HEK293 (cell line): ENCODE measurements around the gene ANKRD44.

Source experiments
- CTCF ChIA-PET: fragments of 350-600 bp; formaldehyde crosslinking; extraction: SDS; loops from one replicate; lab custom pipeline; 2021; ENCODE audit warnings: antibody characterized with exemption; lab: Yijun Ruan, JAX
- POLR2A ChIA-PET: fragments of 300-600 bp; formaldehyde crosslinking; extraction: SDS; loops from one replicate; lab custom pipeline; 2020; ENCODE audit warnings: antibody characterized with exemption, inconsistent platforms; lab: Yijun Ruan, JAX
- H3K27ac ChIP-seq: fragments of 200-500 bp; sonication (Bioruptor generic); 2 replicates; pipeline ENCODE4 v1.5.1; 2014; ENCODE audit warnings: low read depth, low read length, control low read depth, inconsistent platforms; ENCODE audit errors: extremely low read depth
- H3K36me3 ChIP-seq, 2 experiments: fragments of 200-500 bp in 1 of 2; sonication (Bioruptor generic) in 1 of 2; 1 replicate in 1 of 2; 2 replicates in 1 of 2; pipeline ENCODE4 v1.5.1; 2014 to 2017; ENCODE audit warnings: inconsistent platforms in 2 of 2, low read length in 2 of 2; ENCODE audit not compliant: control insufficient read depth in 2 of 2, insufficient read depth in 1 of 2
- H3K4me1 ChIP-seq: fragments of 200-500 bp; sonication (Bioruptor generic); 2 replicates; pipeline ENCODE4 v1.5.1; 2014; ENCODE audit warnings: mild to moderate bottlenecking, low read length, inconsistent platforms; ENCODE audit not compliant: control insufficient read depth, insufficient read depth
- H3K4me3 ChIP-seq: 2 replicates; pipeline ENCODE4 v1.5.1; 2011; ENCODE audit warnings: low read depth, mild to moderate bottlenecking, control low read depth, low read length, moderate library complexity
- H3K9me3 ChIP-seq: fragments of 200-500 bp; sonication (Bioruptor generic); 2 replicates; pipeline ENCODE4 v1.5.1; 2014; ENCODE audit warnings: low read depth, low read length, inconsistent platforms; ENCODE audit not compliant: control insufficient read depth, insufficient read depth
- GLI2 ChIP-seq: fragments of 450-650 bp; formaldehyde crosslinking; IDR thresholded peaks from 2 replicates; pipeline ENCODE4; 2017; ENCODE audit warnings: missing biosample characterization, missing genetic modification characterization, low read depth, borderline replicate concordance
- HOXA7 ChIP-seq: sonication (generic); formaldehyde crosslinking; IDR thresholded peaks from 2 replicates; pipeline ENCODE4 v1.8.1; 2022; ENCODE audit warnings: missing genetic modification reagents, borderline replicate concordance
- HOXC10 ChIP-seq: sonication (generic); formaldehyde crosslinking; IDR thresholded peaks from 2 replicates; pipeline ENCODE4 v1.8.1; 2023; ENCODE audit warnings: mild to moderate bottlenecking, missing genetic modification reagents
- SP2 ChIP-seq: fragments of 450-650 bp; formaldehyde crosslinking; IDR thresholded peaks from 2 replicates; pipeline ENCODE4 v1.5.1; 2016; ENCODE audit warnings: missing biosample characterization, missing genetic modification characterization
- SP7 ChIP-seq: fragments of 450-650 bp; formaldehyde crosslinking; IDR thresholded peaks from 2 replicates; pipeline ENCODE4 v1.5.1; 2016; ENCODE audit warnings: missing biosample characterization, missing genetic modification characterization
- ZBTB48 ChIP-seq: fragments of 450-650 bp; formaldehyde crosslinking; IDR thresholded peaks from 2 replicates; pipeline ENCODE4 v1.5.1; 2016; ENCODE audit warnings: missing biosample characterization, missing genetic modification characterization
- ZIC2 ChIP-seq: fragments of 450-650 bp; formaldehyde crosslinking; IDR thresholded peaks from 2 replicates; pipeline ENCODE4 v1.5.1; 2016; ENCODE audit warnings: missing biosample characterization, missing genetic modification characterization
- ZNF19 ChIP-seq: fragments of 450-650 bp; formaldehyde crosslinking; IDR thresholded peaks from 2 replicates; pipeline ENCODE4; 2016; ENCODE audit warnings: missing biosample characterization, missing genetic modification characterization, low read depth
- ZNF311 ChIP-seq: fragments of 450-650 bp; formaldehyde crosslinking; IDR thresholded peaks from 2 replicates; pipeline ENCODE4 v1.5.1; 2017; ENCODE audit warnings: missing biosample characterization, missing genetic modification characterization, borderline replicate concordance
- ZNF324 ChIP-seq: fragments of 450-650 bp; formaldehyde crosslinking; IDR thresholded peaks from 2 replicates; pipeline ENCODE4 v1.5.1; 2016; ENCODE audit warnings: missing biosample characterization, missing genetic modification characterization
- ZNF350 ChIP-seq: fragments of 450-650 bp; formaldehyde crosslinking; IDR thresholded peaks from 2 replicates; pipeline ENCODE4 v1.5.0; 2017; ENCODE audit warnings: missing biosample characterization, mild to moderate bottlenecking, missing genetic modification characterization
- ZNF433 ChIP-seq: fragments of 450-650 bp; formaldehyde crosslinking; IDR thresholded peaks from 2 replicates; pipeline ENCODE4 v1.5.1; 2016; ENCODE audit warnings: missing biosample characterization, missing genetic modification characterization, low read depth
- ZNF473 ChIP-seq: fragments of 450-650 bp; formaldehyde crosslinking; IDR thresholded peaks from 2 replicates; pipeline ENCODE4 v1.5.1; 2017; ENCODE audit warnings: missing biosample characterization, missing genetic modification characterization
- ZNF561 ChIP-seq: fragments of 450-650 bp; IDR thresholded peaks from 2 replicates; pipeline ENCODE4 v1.5.1; 2018; ENCODE audit warnings: missing biosample characterization, missing genetic modification characterization, borderline replicate concordance
- ZNF658 ChIP-seq: fragments of 450-650 bp; formaldehyde crosslinking; IDR thresholded peaks from 2 replicates; pipeline ENCODE4; 2016; ENCODE audit warnings: missing biosample characterization, missing genetic modification characterization
- ZNF664 ChIP-seq: fragments of 450-650 bp; formaldehyde crosslinking; IDR thresholded peaks from 2 replicates; pipeline ENCODE4 v1.5.1; 2016; ENCODE audit warnings: missing biosample characterization, missing genetic modification characterization
- ZNF701 ChIP-seq: fragments of 450-650 bp; formaldehyde crosslinking; IDR thresholded peaks from 2 replicates; pipeline ENCODE4 v1.5.1; 2016; ENCODE audit warnings: missing biosample characterization, missing genetic modification characterization
- ZNF707 ChIP-seq: fragments of 450-650 bp; formaldehyde crosslinking; IDR thresholded peaks from 2 replicates; pipeline ENCODE4 v1.5.1; 2016; ENCODE audit warnings: missing biosample characterization, missing genetic modification characterization
- ZNF747 ChIP-seq: fragments of 450-650 bp; formaldehyde crosslinking; IDR thresholded peaks from 2 replicates; pipeline ENCODE4 v1.5.1; 2016; ENCODE audit warnings: missing biosample characterization, missing genetic modification characterization
- TF ChIP-seq, protein P1 (sequence below): fragments of 450-650 bp; formaldehyde crosslinking; IDR thresholded peaks from 2 replicates; pipeline ENCODE4 v1.5.1; 2017; ENCODE audit warnings: missing biosample characterization, missing genetic modification characterization
- TF ChIP-seq, protein P2 (sequence below): fragments of 450-650 bp; formaldehyde crosslinking; IDR thresholded peaks from 2 replicates; pipeline ENCODE4 v1.5.1; 2016; ENCODE audit warnings: missing biosample characterization, missing genetic modification characterization
- TF ChIP-seq, protein P3 (sequence below): fragments of 450-650 bp; formaldehyde crosslinking; IDR thresholded peaks from 2 replicates; pipeline ENCODE4 v1.5.1; 2016; ENCODE audit warnings: missing biosample characterization, missing genetic modification characterization
- TF ChIP-seq, protein P4 (sequence below): IDR thresholded peaks from 2 replicates; pipeline ENCODE4 v1.6.1; 2011; ENCODE audit warnings: mild to moderate bottlenecking, low read depth, low read length, borderline replicate concordance
- TF ChIP-seq, protein P5 (sequence below): fragments of 450-650 bp; formaldehyde crosslinking; IDR thresholded peaks from 2 replicates; pipeline ENCODE4 v1.5.1; 2016; ENCODE audit warnings: missing biosample characterization, missing genetic modification characterization

The ANKRD44 gene

DNA sequence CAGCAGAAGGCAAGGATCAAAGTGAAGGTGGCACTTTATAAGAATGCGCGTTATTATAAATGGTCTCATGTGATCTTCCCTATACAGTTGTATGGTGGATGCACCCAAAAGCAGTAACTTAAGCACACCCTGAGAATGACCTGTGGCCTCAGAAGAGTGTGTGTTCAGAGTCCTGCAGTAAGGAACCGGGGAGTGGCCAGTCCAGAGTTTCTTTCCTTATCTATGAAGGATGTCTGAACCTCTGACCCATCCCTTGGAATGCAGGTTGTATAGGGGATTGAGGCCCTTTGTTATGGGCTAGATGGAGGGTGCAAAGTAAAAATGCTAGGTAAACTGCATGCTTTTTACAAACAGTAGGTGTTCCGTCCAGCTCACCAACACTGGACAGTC, 43.6 kb upstream of the ANKRD44 start:
- Histone ChIP-seq H3K4me1 (no peaks in the 10 kb centered on the region), H3K9me3 (no peaks in the 10 kb centered on the region), H3K27ac (no peak overlapping the region), H3K36me3 (no peaks in the 10 kb centered on the region), H3K4me3 (no peak overlapping the region)
- TF ChIP-seq HOXA7 (CRISPR knock-in tag), result no peak
- no peak for TF ChIP-seq ZNF473 (tag by site-specific recombination)
- no peak for TF ChIP-seq ZNF324 (tag by site-specific recombination)
- TF ChIP-seq ZNF707 (tag by site-specific recombination), result no peak
- TF ChIP-seq ZNF433 (tag by site-specific recombination), result no peak
- TF ChIP-seq GLI2 (tag by site-specific recombination), result no peak
- TF ChIP-seq, protein P1, sequence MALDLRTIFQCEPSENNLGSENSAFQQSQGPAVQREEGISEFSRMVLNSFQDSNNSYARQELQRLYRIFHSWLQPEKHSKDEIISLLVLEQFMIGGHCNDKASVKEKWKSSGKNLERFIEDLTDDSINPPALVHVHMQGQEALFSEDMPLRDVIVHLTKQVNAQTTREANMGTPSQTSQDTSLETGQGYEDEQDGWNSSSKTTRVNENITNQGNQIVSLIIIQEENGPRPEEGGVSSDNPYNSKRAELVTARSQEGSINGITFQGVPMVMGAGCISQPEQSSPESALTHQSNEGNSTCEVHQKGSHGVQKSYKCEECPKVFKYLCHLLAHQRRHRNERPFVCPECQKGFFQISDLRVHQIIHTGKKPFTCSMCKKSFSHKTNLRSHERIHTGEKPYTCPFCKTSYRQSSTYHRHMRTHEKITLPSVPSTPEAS, result no peak
- no peak for TF ChIP-seq ZNF701 (tag by site-specific recombination)
- TF ChIP-seq HOXC10, result no peak
- TF ChIP-seq, protein P2, sequence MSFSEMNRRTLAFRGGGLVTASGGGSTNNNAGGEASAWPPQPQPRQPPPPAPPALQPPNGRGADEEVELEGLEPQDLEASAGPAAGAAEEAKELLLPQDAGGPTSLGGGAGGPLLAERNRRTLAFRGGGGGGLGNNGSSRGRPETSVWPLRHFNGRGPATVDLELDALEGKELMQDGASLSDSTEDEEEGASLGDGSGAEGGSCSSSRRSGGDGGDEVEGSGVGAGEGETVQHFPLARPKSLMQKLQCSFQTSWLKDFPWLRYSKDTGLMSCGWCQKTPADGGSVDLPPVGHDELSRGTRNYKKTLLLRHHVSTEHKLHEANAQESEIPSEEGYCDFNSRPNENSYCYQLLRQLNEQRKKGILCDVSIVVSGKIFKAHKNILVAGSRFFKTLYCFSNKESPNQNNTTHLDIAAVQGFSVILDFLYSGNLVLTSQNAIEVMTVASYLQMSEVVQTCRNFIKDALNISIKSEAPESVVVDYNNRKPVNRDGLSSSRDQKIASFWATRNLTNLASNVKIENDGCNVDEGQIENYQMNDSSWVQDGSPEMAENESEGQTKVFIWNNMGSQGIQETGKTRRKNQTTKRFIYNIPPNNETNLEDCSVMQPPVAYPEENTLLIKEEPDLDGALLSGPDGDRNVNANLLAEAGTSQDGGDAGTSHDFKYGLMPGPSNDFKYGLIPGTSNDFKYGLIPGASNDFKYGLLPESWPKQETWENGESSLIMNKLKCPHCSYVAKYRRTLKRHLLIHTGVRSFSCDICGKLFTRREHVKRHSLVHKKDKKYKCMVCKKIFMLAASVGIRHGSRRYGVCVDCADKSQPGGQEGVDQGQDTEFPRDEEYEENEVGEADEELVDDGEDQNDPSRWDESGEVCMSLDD (tag by site-specific recombination), result no peak
- TF ChIP-seq ZNF311 (tag by site-specific recombination), result no peak
- no peak for TF ChIP-seq ZNF19 (tag by site-specific recombination)
- TF ChIP-seq ZIC2 (tag by site-specific recombination), result no peak
- TF ChIP-seq SP7 (tag by site-specific recombination), result no peak
- no peak for TF ChIP-seq ZNF561 (tag by site-specific recombination)
- no peak for TF ChIP-seq ZNF350 (tag by site-specific recombination)
- TF ChIP-seq SP2 (tag by site-specific recombination), result no peak
- CTCF ChIA-PET, result no interaction called here
- POLR2A ChIA-PET, result no interaction called here

DNA sequence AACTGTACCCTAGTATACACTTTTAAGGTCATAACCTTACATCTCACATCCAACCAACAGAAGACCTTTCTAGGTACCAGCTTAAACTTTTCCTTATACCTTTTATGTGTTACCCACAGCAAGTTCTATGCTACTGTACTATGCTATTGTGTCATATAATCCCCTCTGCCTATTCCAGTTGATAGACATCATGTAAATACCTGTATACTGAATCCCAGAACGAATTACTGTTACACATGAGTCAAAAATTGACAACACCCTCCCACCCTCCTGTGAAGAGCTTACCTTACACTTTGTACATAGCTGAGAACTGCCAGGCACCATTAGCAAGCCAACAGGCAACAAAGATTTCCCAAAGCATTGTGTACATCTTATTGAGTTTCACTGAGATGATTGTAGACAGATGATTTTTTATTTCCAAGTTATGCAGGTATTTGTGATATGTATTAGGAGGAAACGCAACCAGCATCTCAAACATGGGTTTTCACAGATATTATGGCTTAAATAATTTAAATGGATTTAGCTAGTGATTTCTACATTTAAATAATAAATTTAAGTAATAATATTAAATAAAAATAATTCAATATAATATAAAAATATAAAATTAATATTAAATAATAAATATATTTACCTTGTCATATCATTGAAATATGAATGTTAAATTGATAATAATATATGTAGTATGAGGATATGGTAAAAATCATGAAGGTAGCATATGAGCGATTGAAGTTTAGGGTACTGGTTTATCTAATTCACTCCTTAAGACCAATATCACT, 43.0 kb upstream of the ANKRD44 start:
- CTCF ChIA-PET, result interaction anchor here (0.6 to 1.1 kb wide), 3 partner anchors 163 to 400 kb away, joined by 3 read pairs; no protein-coding TSS in a partner anchor
- H3K36me3 ChIP-seq, result no peaks in the 10 kb centered on the region
- no peak overlapping the region for H3K4me3 ChIP-seq
- H3K27ac ChIP-seq, result no peak overlapping the region
- POLR2A ChIA-PET, result no interaction called here
- H3K9me3 ChIP-seq, result no peaks in the 10 kb centered on the region
- TF ChIP-seq ZNF664 (no peak), ZBTB48 (tag by site-specific recombination) (no peak), ZNF658 (tag by site-specific recombination) (no peak), ZNF747 (no peak)
- TF ChIP-seq, protein P3, sequence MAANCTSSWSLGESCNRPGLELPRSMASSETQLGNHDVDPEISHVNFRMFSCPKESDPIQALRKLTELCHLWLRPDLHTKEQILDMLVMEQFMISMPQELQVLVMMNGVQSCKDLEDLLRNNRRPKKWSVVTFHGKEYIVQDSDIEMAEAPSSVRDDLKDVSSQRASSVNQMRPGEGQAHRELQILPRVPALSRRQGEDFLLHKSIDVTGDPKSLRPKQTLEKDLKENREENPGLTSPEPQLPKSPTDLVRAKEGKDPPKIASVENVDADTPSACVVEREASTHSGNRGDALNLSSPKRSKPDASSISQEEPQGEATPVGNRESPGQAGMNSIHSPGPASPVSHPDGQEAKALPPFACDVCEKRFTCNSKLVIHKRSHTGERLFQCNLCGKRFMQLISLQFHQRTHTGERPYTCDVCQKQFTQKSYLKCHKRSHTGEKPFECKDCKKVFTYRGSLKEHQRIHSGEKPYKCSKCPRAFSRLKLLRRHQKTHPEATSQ (tag by site-specific recombination), result no peak
- TF ChIP-seq, protein P4, sequence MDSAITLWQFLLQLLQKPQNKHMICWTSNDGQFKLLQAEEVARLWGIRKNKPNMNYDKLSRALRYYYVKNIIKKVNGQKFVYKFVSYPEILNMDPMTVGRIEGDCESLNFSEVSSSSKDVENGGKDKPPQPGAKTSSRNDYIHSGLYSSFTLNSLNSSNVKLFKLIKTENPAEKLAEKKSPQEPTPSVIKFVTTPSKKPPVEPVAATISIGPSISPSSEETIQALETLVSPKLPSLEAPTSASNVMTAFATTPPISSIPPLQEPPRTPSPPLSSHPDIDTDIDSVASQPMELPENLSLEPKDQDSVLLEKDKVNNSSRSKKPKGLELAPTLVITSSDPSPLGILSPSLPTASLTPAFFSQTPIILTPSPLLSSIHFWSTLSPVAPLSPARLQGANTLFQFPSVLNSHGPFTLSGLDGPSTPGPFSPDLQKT, result no peak
- TF ChIP-seq, protein P5, sequence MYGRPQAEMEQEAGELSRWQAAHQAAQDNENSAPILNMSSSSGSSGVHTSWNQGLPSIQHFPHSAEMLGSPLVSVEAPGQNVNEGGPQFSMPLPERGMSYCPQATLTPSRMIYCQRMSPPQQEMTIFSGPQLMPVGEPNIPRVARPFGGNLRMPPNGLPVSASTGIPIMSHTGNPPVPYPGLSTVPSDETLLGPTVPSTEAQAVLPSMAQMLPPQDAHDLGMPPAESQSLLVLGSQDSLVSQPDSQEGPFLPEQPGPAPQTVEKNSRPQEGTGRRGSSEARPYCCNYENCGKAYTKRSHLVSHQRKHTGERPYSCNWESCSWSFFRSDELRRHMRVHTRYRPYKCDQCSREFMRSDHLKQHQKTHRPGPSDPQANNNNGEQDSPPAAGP (tag by site-specific recombination), result no peak
- no peaks in the 10 kb centered on the region for H3K4me1 ChIP-seq
